ENCODE data around the gene CPXM2. TPM values are rescaled to one million over a fixed set of nuclear protein-coding genes. Genes with fewer than 3 reads are reported as not detected.

Gene CPXM2
- total RNA-seq, 5 donors from 2014 or later (not counting 1 experiment from before 2014, with no cell fraction given), result not detected

- ChIA-PET CTCF (no interaction called here), POLR2A (no interaction called here)
- H3K36me3 ChIP-seq (ENCODE audit: control insufficient read depth in 2 of 2, extremely low read depth in 1 of 2, insufficient read depth in 1 of 2, low read length in 1 of 2), result no peaks in the 10 kb centered on the region
- no peaks in the 10 kb centered on the region for H3K4me1 Mint-ChIP-seq
- H3K36me3 Mint-ChIP-seq, result no peaks in the 10 kb centered on the region
- H3K9me3 Mint-ChIP-seq, result no peaks in the 10 kb centered on the region
- DNase-seq (no peak), ATAC-seq (replicated peaks in 1 of 4) (no peak)
- 87% methylated on average over 8 of the region's 9 CpGs for WGBS (ENCODE audit: insufficient coverage)
- no peak overlapping the region for H3K4me3 ChIP-seq (ENCODE audit: control insufficient read depth in 1 of 2, extremely low read depth in 1 of 2, low read length in 1 of 2)
- no peak overlapping the region for H3K4me3 Mint-ChIP-seq
- peaks cover 0 to 7% of the 10 kb centered on the region in 2 donors for H3K27me3 Mint-ChIP-seq
- H3K27ac ChIP-seq (ENCODE audit: low read length), result no peak overlapping the region
- H3K9me3 ChIP-seq, result no peaks in the 10 kb centered on the region
- no peak overlapping the region for H3K27ac Mint-ChIP-seq
- H3K4me1 ChIP-seq (ENCODE audit: control insufficient read depth in 1 of 2, extremely low read depth in 1 of 2, insufficient read depth in 2 of 2, low read length in 2 of 2), result no peaks in the 10 kb centered on the region
- peaks cover 0 to 5% of the 10 kb centered on the region in 2 experiments for H3K27me3 ChIP-seq (replicated peaks in 1 of 2; ENCODE audit: control insufficient read depth in 2 of 2, extremely low read depth in 1 of 2, insufficient read depth in 2 of 2, low read length in 1 of 2)
Measured at GRCh38 chr10:123858077-123858681, 33.4 kb downstream of the CPXM2 start.

GRCh38 chr10:123857616-123858015 lies 34.0 kb downstream of the CPXM2 start:
- Mint-ChIP-seq H3K9me3 (no peaks in the 10 kb centered on the region), H3K27me3 (peaks cover 2 to 10% of the 10 kb centered on the region in 2 donors), H3K4me1 (no peaks in the 10 kb centered on the region), H3K36me3 (no peaks in the 10 kb centered on the region), H3K27ac (no peak overlapping the region), H3K4me3 (no peak overlapping the region)
- H3K27ac ChIP-seq (ENCODE audit: low read length), result no peak overlapping the region
- no peak for ATAC-seq (replicated peaks in 1 of 4)
- ChIA-PET CTCF (no interaction called here), POLR2A (interaction anchor here in 1 of 2 donors (0.7 kb wide), 2 partner anchors 118 to 267 kb away, joined by 3 to 4 read pairs; no protein-coding TSS in a partner anchor)
- H3K4me1 ChIP-seq (ENCODE audit: control insufficient read depth in 1 of 2, extremely low read depth in 1 of 2, insufficient read depth in 2 of 2, low read length in 2 of 2), result no peaks in the 10 kb centered on the region
- H3K36me3 ChIP-seq (ENCODE audit: control insufficient read depth in 2 of 2, extremely low read depth in 1 of 2, insufficient read depth in 1 of 2, low read length in 1 of 2), result no peaks in the 10 kb centered on the region
- peaks cover 0 to 5% of the 10 kb centered on the region in 2 experiments for H3K27me3 ChIP-seq (replicated peaks in 1 of 2; ENCODE audit: control insufficient read depth in 2 of 2, extremely low read depth in 1 of 2, insufficient read depth in 2 of 2, low read length in 1 of 2)
- no peak for DNase-seq
- 86% methylated on average over 19 of the region's 19 CpGs for WGBS (ENCODE audit: insufficient coverage)
- H3K9me3 ChIP-seq, result no peaks in the 10 kb centered on the region
- no peak overlapping the region for H3K4me3 ChIP-seq (ENCODE audit: control insufficient read depth in 1 of 2, extremely low read depth in 1 of 2, low read length in 1 of 2)

GRCh38 chr10:123855008-123855684 lies 36.5 kb downstream of the CPXM2 start:
- peaks cover 8 to 10% of the 10 kb centered on the region in 2 donors for H3K27me3 Mint-ChIP-seq
- whole genome bisulfite sequencing (ENCODE audit: insufficient coverage), result 76% methylated on average over 7 of the region's 7 CpGs
- H3K4me1 ChIP-seq (ENCODE audit: control insufficient read depth in 1 of 2, extremely low read depth in 1 of 2, insufficient read depth in 2 of 2, low read length in 2 of 2), result no peaks in the 10 kb centered on the region
- no peaks in the 10 kb centered on the region for H3K36me3 ChIP-seq (ENCODE audit: control insufficient read depth in 2 of 2, extremely low read depth in 1 of 2, insufficient read depth in 1 of 2, low read length in 1 of 2)
- H3K9me3 Mint-ChIP-seq, result no peaks in the 10 kb centered on the region
- ChIA-PET POLR2A (no interaction called here), CTCF (no interaction called here)
- no peaks in the 10 kb centered on the region for H3K9me3 ChIP-seq
- no peak overlapping the region for H3K4me3 ChIP-seq (ENCODE audit: control insufficient read depth in 1 of 2, extremely low read depth in 1 of 2, low read length in 1 of 2)
- no peaks in the 10 kb centered on the region for H3K4me1 Mint-ChIP-seq
- H3K27me3 ChIP-seq (replicated peaks in 1 of 2; ENCODE audit: control insufficient read depth in 2 of 2, extremely low read depth in 1 of 2, insufficient read depth in 2 of 2, low read length in 1 of 2), result peaks cover 0 to 5% of the 10 kb centered on the region in 2 experiments
- H3K4me3 Mint-ChIP-seq, result no peak overlapping the region
- no peak for DNase-seq
- no peak for ATAC-seq (replicated peaks in 1 of 4)
- no peak overlapping the region for H3K27ac ChIP-seq (ENCODE audit: low read length)
- H3K27ac Mint-ChIP-seq, result no peak overlapping the region
- H3K36me3 Mint-ChIP-seq, result no peaks in the 10 kb centered on the region

GRCh38 chr10:123854498-123854897 lies 37.1 kb downstream of the CPXM2 start:
- H3K4me1 ChIP-seq (ENCODE audit: control insufficient read depth in 1 of 2, extremely low read depth in 1 of 2, insufficient read depth in 2 of 2, low read length in 2 of 2), result no peaks in the 10 kb centered on the region
- H3K36me3 Mint-ChIP-seq, result no peaks in the 10 kb centered on the region
- H3K9me3 ChIP-seq, result no peaks in the 10 kb centered on the region
- no peaks in the 10 kb centered on the region for H3K36me3 ChIP-seq (ENCODE audit: control insufficient read depth in 2 of 2, extremely low read depth in 1 of 2, insufficient read depth in 1 of 2, low read length in 1 of 2)
- no peak overlapping the region for H3K27ac ChIP-seq (ENCODE audit: low read length)
- no peaks in the 10 kb centered on the region for H3K4me1 Mint-ChIP-seq
- ATAC-seq (replicated peaks in 1 of 4) (no peak), DNase-seq (no peak)
- H3K9me3 Mint-ChIP-seq, result no peaks in the 10 kb centered on the region
- WGBS (ENCODE audit: insufficient coverage), result 100% methylated on average over 1 of the region's 7 CpGs
- ChIA-PET CTCF (interaction anchor here in 1 of 2 donors (0.5 kb wide), 1 partner anchor 24 kb away, joined by 4 read pairs; no protein-coding TSS in a partner anchor), POLR2A (no interaction called here)
- no peak overlapping the region for H3K4me3 Mint-ChIP-seq
- peaks cover 8 to 10% of the 10 kb centered on the region in 2 donors for H3K27me3 Mint-ChIP-seq
- peaks cover 0 to 5% of the 10 kb centered on the region in 2 experiments for H3K27me3 ChIP-seq (replicated peaks in 1 of 2; ENCODE audit: control insufficient read depth in 2 of 2, extremely low read depth in 1 of 2, insufficient read depth in 2 of 2, low read length in 1 of 2)
- H3K27ac Mint-ChIP-seq, result no peak overlapping the region
- H3K4me3 ChIP-seq (ENCODE audit: control insufficient read depth in 1 of 2, extremely low read depth in 1 of 2, low read length in 1 of 2), result no peak overlapping the region

GRCh38 chr10:123854003-123854402 lies 37.6 kb downstream of the CPXM2 start:
- Mint-ChIP-seq H3K9me3 (no peaks in the 10 kb centered on the region), H3K4me3 (no peak overlapping the region), H3K27ac (no peak overlapping the region), H3K27me3 (peaks cover 10 to 11% of the 10 kb centered on the region in 2 donors), H3K36me3 (no peaks in the 10 kb centered on the region), H3K4me1 (no peaks in the 10 kb centered on the region)
- Histone ChIP-seq H3K27me3 (replicated peaks in 1 of 2; ENCODE audit: control insufficient read depth in 2 of 2, extremely low read depth in 1 of 2, insufficient read depth in 2 of 2, low read length in 1 of 2) (peaks cover 0 to 5% of the 10 kb centered on the region in 2 experiments), H3K4me1 (ENCODE audit: control insufficient read depth in 1 of 2, extremely low read depth in 1 of 2, insufficient read depth in 2 of 2, low read length in 2 of 2) (no peaks in the 10 kb centered on the region), H3K4me3 (ENCODE audit: control insufficient read depth in 1 of 2, extremely low read depth in 1 of 2, low read length in 1 of 2) (no peak overlapping the region), H3K9me3 (no peaks in the 10 kb centered on the region), H3K36me3 (ENCODE audit: control insufficient read depth in 2 of 2, extremely low read depth in 1 of 2, insufficient read depth in 1 of 2, low read length in 1 of 2) (no peaks in the 10 kb centered on the region), H3K27ac (ENCODE audit: low read length) (no peak overlapping the region)
- ATAC-seq (replicated peaks in 1 of 4) (no peak), DNase-seq (no peak)
- whole genome bisulfite sequencing (ENCODE audit: insufficient coverage), result 41% methylated on average over 3 of the region's 4 CpGs
- ChIA-PET CTCF (interaction anchor here in 1 of 2 donors (0.5 kb wide), 1 partner anchor 24 kb away, joined by 4 read pairs; no protein-coding TSS in a partner anchor), POLR2A (no interaction called here)

GRCh38 chr10:123852411-123852951 lies 39.1 kb downstream of the CPXM2 start:
- POLR2A ChIA-PET, result no interaction called here
- Mint-ChIP-seq H3K4me3 (no peak overlapping the region), H3K27me3 (peaks cover 11 to 14% of the 10 kb centered on the region in 2 donors), H3K4me1 (no peaks in the 10 kb centered on the region), H3K9me3 (no peaks in the 10 kb centered on the region), H3K27ac (no peak overlapping the region), H3K36me3 (no peaks in the 10 kb centered on the region)
- Histone ChIP-seq H3K4me1 (ENCODE audit: control insufficient read depth in 1 of 2, extremely low read depth in 1 of 2, insufficient read depth in 2 of 2, low read length in 2 of 2) (no peaks in the 10 kb centered on the region), H3K27me3 (replicated peaks in 1 of 2; ENCODE audit: control insufficient read depth in 2 of 2, extremely low read depth in 1 of 2, insufficient read depth in 2 of 2, low read length in 1 of 2) (peaks cover 0 to 5% of the 10 kb centered on the region in 2 experiments), H3K27ac (ENCODE audit: low read length) (no peak overlapping the region), H3K4me3 (ENCODE audit: control insufficient read depth in 1 of 2, extremely low read depth in 1 of 2, low read length in 1 of 2) (no peak overlapping the region), H3K36me3 (ENCODE audit: control insufficient read depth in 2 of 2, extremely low read depth in 1 of 2, insufficient read depth in 1 of 2, low read length in 1 of 2) (no peaks in the 10 kb centered on the region), H3K9me3 (no peaks in the 10 kb centered on the region)
- DNase-seq (no peak), ATAC-seq (replicated peaks in 1 of 4) (no peak)
- CTCF ChIA-PET, result no interaction called here
- WGBS (ENCODE audit: insufficient coverage), result 79% methylated on average over 5 of the region's 7 CpGs

All from T-cell (primary cell).